AG04450 (cell line): ENCODE measurements around the gene CHST13. TPM values are rescaled to one million over a fixed set of nuclear protein-coding genes. Genes with fewer than 3 reads are reported as not detected.

ENCODE experiments used
- CTCF ChIA-PET: fragments of 300-600, 350-600 bp; formaldehyde crosslinking; extraction: SDS; loops from one replicate; lab custom pipeline; 2022; ENCODE audit warnings: antibody characterized with exemption, inconsistent platforms; lab: Charles Lee
- POLR2A ChIA-PET: fragments of 350-600 bp; formaldehyde crosslinking; extraction: SDS; loops from one replicate; lab custom pipeline; 2021; ENCODE audit warnings: antibody characterized with exemption, inconsistent platforms; lab: Yijun Ruan, JAX
- DNase-seq: peaks from one replicate; pipeline ENCODE4 v3.0.0-alpha.2; 2011; ENCODE audit warnings: low read depth, low spot score
- H3K27ac ChIP-seq: one replicate; pipeline ENCODE4 v1.5.1; 2012; ENCODE audit warnings: low read depth, low read length, control low read depth
- H3K27me3 ChIP-seq: one replicate; pipeline ENCODE4 v1.6.0; 2012; ENCODE audit warnings: low read length; ENCODE audit not compliant: control insufficient read depth, insufficient read depth
- H3K4me3 ChIP-seq: 2 replicates; pipeline ENCODE4 v1.5.1; 2011; ENCODE audit warnings: mild to moderate bottlenecking, low read depth, low read length, control low read depth
- H3K9me3 ChIP-seq: 2 replicates; pipeline ENCODE4 v1.5.1; 2012; ENCODE audit warnings: low read length; ENCODE audit not compliant: control insufficient read depth, insufficient read depth
- CTCF ChIP-seq: IDR thresholded peaks from 2 replicates; pipeline ENCODE4 v1.5.1; 2011; ENCODE audit warnings: low read depth, low read length, control low read depth, inconsistent platforms
- polyA plus RNA-seq: library from polyadenylated mRNA; depleted of rRNA; stranded (reverse); fragments of >200 nt; gene quantifications from 2 replicates; pipeline ENCODE4 v1.2.3, GENCODE V29; 2011

The CHST13 gene
- polyA plus RNA-seq, 1 experiment: not detected

- ChIA-PET POLR2A (no interaction called here), CTCF (no interaction called here)
- Histone ChIP-seq H3K9me3 (no peaks in the 10 kb centered on the region; the same call in 1 of the 2 replicates), H3K27me3 (peaks cover 20% of the 10 kb centered on the region), H3K27ac (no peak overlapping the region), H3K4me3 (no peak overlapping the region)
- TF ChIP-seq CTCF: no peak
- no peak for DNase-seq
Observed at GRCh38 chr3:126556637-126557414, 32.9 kb downstream of the CHST13 start.

GRCh38 chr3:126557415-126557745 is 33.4 kb downstream of the CHST13 start:
- Histone ChIP-seq H3K4me3 (no peak overlapping the region), H3K9me3 (no peaks in the 10 kb centered on the region; the same call in 1 of the 2 replicates), H3K27ac (no peak overlapping the region), H3K27me3 (peaks cover 20% of the 10 kb centered on the region)
- DNase-seq: no peak
- ChIA-PET CTCF (no interaction called here), POLR2A (no interaction called here)
- no peak for TF ChIP-seq CTCF

GRCh38 chr3:126557761-126558160 is 33.8 kb downstream of the CHST13 start:
- no peaks in the 10 kb centered on the region; the same call in 1 of the 2 replicates for H3K9me3 ChIP-seq
- no peak overlapping the region for H3K4me3 ChIP-seq
- H3K27ac ChIP-seq: no peak overlapping the region
- peaks cover 23% of the 10 kb centered on the region for H3K27me3 ChIP-seq
- no peak for TF ChIP-seq CTCF
- ChIA-PET POLR2A (no interaction called here), CTCF (no interaction called here)
- no peak for DNase-seq

GRCh38 chr3:126558336-126559071 is 34.5 kb downstream of the CHST13 start, which contains the start of gene C3orf22:
C3orf22 (minus strand) TSS chr3:126558932; CDS start chr3:126553390, 5,542 bp downstream.
- CTCF ChIA-PET: no interaction called here
- POLR2A ChIA-PET: no interaction called here
- no peak for DNase-seq

More at GRCh38 chr3:126558336-126559071, 34.5 kb downstream of the CHST13 start, which contains the start of gene C3orf22:
- Histone ChIP-seq H3K9me3 (no peaks in the 10 kb centered on the region; the same call in 1 of the 2 replicates), H3K4me3 (no peak within 1 kb of the TSS), H3K27me3 (peaks cover 27% of the 10 kb centered on the region), H3K27ac (no peak within 1 kb of the TSS)
- no peak for TF ChIP-seq CTCF
